ENCODE measurements around the gene L2HGDH.
"Not testable (repeated sequence)": the region's sequence is repeated elsewhere in the genome, so short reads cannot be mapped to it uniquely, and the experiment has no call there.

Gene L2HGDH

GRCh38 chr14:50311972-50312733 lies at the start of gene L2HGDH, which contains the start of gene DMAC2L:
Gene L2HGDH, minus strand, starts transcription at chr14:50312229. Its CDS starts 79 bp downstream, at chr14:50312150.
Gene DMAC2L, plus strand, starts transcription at chr14:50312324. Its CDS starts 9,164 bp downstream, at chr14:50321488.
- DNase-seq: peak; percentile 98

GRCh38 chr14:50360851-50361250 lies 48.8 kb upstream of the L2HGDH start:
- no peak for DNase-seq

GRCh38 chr14:50360093-50360492 lies 48.1 kb upstream of the L2HGDH start:
- no peak for DNase-seq

GRCh38 chr14:50359631-50360030 lies 47.6 kb upstream of the L2HGDH start:
- no peak for DNase-seq

DNA sequence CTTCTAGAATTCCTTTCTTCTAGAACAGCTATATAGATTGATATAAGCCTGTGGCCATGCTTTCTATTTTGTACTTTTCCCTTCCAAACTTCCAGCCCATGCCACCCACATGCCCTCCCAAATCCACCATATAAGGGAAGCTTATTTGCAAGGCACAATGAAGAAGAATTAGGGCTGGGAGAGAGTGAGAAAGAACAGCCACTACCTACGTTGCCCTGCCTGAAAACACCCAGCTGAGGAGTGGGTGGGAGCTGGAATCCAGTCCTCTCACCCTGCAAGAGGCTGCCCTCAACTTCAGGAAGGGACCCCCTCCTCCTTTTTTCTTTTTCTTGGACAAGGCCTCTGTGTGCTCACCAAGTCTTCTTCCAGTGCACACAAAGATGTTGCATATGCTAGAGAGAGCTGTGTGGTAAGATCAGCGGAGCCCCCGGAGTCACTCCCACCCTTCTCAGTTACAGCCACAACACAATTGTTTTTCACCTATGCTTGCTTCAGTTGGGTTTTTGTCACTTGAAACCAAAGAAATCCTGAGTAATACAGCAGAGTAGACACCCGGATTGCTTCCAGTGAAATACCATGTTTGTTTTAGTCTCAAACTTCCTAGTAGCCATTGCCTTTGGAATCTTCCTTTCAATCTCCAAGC lies 45.8 kb upstream of the L2HGDH start:
- DNase-seq: no peak

DNA sequence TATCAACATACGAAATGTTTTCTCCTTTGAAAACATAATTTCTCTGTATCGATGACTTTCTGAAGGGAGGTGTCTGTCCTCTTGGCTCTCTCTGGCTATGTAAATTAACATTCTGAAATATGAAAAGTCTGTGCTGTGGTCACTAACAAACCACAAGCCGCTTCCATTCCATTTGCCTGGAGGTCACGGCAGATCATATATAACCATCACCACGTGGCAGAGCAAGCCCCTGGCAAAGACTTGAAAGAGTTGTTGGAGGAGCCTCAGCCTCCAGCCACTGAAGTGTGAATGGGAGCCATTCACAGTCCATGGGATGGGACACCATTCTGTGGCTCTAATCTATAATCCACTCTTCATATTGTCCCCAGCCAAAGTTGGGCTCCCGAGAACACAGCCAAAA lies 45.1 kb upstream of the L2HGDH start:
- no peak for DNase-seq

DNA sequence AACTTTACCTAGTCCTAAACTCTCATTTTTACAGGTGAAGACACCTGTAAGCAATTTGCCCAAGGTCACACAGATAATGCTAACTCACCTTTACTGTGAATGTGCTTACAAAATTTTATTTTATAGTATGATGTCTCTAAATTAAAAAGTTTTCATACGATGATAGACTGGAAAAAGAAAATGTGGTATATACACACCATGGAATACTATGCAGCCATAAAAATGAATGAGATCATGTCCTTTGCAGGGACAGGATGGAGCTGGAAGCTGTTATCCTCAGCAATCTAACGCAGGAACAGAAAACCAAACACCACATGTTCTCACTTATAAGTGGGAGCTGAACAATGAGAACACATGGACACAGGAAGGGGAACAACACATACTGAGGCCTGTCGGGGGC lies 44.3 kb upstream of the L2HGDH start:
- DNase-seq: not testable (repeated sequence)

GRCh38 chr14:50355692-50356091 lies 43.7 kb upstream of the L2HGDH start:
- no peak for DNase-seq

DNA sequence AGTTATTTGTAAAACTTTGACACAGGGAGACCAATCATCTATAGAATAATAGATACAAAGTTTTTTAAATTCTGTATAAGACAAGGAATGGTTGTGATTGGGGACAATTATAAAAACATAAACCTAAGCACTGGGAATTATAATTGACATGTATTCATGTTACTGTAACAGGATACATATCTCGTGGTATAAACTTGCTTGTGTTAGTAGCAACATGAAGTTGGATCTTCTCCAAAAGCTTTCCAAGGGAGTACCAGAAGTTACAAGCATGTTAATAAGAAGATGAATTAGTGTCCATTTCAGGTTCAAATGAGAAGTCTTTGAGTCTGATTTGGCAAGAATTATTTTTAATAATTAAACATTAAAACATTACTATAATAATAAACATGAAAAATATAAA lies 42.5 kb upstream of the L2HGDH start:
- no peak for DNase-seq

DNA sequence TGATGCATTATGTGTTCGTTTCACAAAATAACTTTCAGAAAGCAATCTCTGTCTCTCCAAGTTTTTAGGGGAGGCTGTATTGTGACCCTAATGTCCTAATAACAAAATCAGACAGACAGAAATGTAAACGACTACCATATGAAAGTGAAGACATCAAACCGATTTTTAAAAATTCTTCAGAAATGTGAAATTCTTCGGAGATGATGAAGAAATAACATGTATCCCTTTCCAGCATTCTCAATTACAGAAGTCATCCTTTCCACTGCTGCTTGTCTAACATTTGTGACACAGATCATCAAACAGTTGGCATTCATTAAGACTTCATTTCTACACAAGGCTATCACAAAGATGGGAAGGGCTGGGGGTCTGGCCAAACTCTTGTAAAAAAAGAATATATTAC lies 41.1 kb upstream of the L2HGDH start:
- no peak for DNase-seq

DNA sequence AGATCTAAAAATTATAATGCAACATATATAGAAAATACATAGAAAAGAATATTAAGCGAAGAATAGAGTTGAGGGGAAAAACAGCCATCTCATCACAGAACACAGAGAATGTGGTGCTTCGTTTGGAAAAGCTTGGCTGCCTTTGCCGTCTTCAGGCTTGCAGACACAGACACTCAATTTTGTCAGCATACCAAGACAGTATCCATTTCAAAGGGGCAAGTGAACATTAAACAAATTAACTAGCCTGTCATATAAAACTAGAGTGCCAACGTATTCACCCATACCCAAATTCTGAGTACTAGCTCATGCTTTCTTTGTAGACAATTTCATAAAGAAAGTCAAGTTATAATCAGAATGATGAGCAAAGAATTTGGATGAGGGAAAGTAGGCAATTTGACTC lies 40.6 kb upstream of the L2HGDH start:
- DNase-seq: no peak

GRCh38 chr14:50350975-50351374 lies 38.9 kb upstream of the L2HGDH start:
- DNase-seq: no peak

DNA sequence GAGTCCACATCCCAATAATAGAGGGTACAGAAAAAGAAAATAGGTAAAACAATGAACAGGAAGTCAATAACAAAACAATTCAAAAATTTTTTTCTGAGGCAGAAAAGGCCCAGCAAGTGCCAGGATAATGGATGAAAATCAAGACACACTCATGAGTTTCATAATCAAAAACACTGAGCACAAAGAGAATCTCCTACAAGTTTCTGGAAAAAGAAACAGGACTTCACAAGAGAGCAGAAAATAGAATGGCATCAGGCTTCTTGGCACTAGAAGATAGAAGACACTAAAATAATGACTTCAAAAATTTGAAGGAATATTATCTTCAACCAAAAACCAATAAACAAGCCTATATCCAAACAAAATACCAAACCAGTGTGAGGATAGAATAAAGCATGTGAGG lies 36.9 kb upstream of the L2HGDH start:
- DNase-seq: no peak

GRCh38 chr14:50347521-50347920 lies 35.5 kb upstream of the L2HGDH start:
- DNase-seq: no peak

GRCh38 chr14:50345846-50346422 lies 33.9 kb upstream of the L2HGDH start:
- DNase-seq: no peak

DNA sequence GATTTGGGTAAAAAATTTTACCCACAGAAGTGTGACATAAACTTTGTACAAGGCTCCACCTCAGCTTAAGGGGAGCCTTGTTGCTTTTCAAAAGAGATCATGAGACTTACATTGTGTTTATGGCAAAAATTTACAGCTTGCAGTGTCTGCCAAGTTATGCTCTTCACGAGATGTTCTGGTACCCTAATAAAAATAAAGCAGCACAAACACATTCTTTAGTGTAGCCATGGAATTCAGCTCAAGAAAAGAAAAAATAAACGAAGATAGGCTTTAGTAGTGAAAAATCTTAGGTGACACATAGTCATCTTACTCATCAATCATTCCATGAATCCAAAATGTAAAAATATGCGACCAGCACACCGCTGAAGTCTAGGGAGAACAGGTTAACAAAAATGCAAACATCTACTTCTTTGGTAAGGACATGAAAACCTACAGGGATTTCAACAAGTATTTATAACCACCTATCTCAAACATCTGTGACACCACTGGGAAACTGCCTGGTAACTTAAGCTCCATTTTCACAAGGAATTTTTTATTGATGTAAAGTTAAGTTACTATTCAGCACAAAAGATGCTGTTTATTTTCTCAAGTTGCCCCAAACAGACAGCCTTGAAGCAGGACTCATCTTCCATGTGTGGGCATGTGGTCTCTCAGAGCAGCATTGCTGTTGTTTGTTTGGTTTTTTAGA lies 33.0 kb upstream of the L2HGDH start:
- no peak for DNase-seq

- no peak for DNase-seq
These were observed 32.2 kb upstream of the L2HGDH start for GRCh38 chr14:50344116-50344775.

GRCh38 chr14:50343434-50343833 lies 31.4 kb upstream of the L2HGDH start:
- DNase-seq: no peak

GRCh38 chr14:50342221-50343078 lies 30.4 kb upstream of the L2HGDH start:
- DNase-seq: peak; percentile 35

GRCh38 chr14:50340963-50341362 lies 28.9 kb upstream of the L2HGDH start:
- no peak for DNase-seq

DNA sequence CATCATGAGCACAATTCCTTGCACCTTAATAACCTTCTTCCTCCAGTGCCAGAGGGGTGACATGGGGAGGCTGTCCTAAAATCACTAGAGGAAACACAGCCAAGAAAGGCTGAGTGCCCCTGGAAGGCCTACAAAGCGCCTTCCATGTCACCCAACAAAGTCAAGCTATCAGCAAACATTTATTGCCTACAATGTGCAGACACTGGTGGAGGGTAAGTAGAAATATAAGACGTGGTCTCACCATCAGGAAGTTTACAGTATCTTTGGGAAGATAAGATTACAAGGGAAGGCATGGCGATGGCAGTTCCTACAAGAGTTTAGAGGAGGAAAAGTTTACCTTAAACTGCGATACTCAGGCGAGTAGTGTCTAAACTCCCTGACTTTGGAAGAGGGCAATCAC lies 28.0 kb upstream of the L2HGDH start:
- no peak for DNase-seq

Measured in NCI-H2227 treated with DMSO at 0.1 percent for 48 hours (cell line).